ENCODE data around the gene MRPS33. TPM values are rescaled to one million over a fixed set of nuclear protein-coding genes. Genes with fewer than 3 reads are reported as not detected.

The MRPS33 gene
- total RNA-seq, 1 donor = 23.2 TPM

- DNase-seq (ENCODE audit: insufficient read length, low spot score, missing footprints) = no peak
- no peaks in the 10 kb centered on the region for H3K4me1 ChIP-seq (ENCODE audit: insufficient read depth, low read length)
- H3K79me2 ChIP-seq (ENCODE audit: insufficient read depth, low read length) = no peaks in the 10 kb centered on the region
- no peak overlapping the region for H3K4me3 ChIP-seq (ENCODE audit: insufficient read depth, low read length)
- H3K27ac ChIP-seq (ENCODE audit: low read depth, low read length) = no peak overlapping the region
- H2AFZ ChIP-seq (ENCODE audit: low read length) = no peak overlapping the region
- H3K36me3 ChIP-seq (ENCODE audit: insufficient read depth, low read length) = no peaks in the 10 kb centered on the region
- no peak for TF ChIP-seq CTCF (IDR thresholded peaks at IDR 0.05; ENCODE audit: extremely low read depth, low read depth, low read length)
- no peak overlapping the region for H3K4me2 ChIP-seq (ENCODE audit: insufficient read depth, low read length)
- no peaks in the 10 kb centered on the region for H4K20me1 ChIP-seq (ENCODE audit: insufficient read depth, low read length)
- H3K27me3 ChIP-seq (ENCODE audit: insufficient read depth, low read length) = no peaks in the 10 kb centered on the region
- peaks cover 2% of the 10 kb centered on the region for H3K9me3 ChIP-seq (ENCODE audit: low read depth, low read length)
Measured at GRCh38 chr7:140982508-140982907, 32.2 kb downstream of the MRPS33 start.

- H3K27me3 ChIP-seq (ENCODE audit: insufficient read depth, low read length) = no peaks in the 10 kb centered on the region
- H3K4me3 ChIP-seq (ENCODE audit: insufficient read depth, low read length) = no peak overlapping the region
- no peaks in the 10 kb centered on the region for H4K20me1 ChIP-seq (ENCODE audit: insufficient read depth, low read length)
- H3K9me3 ChIP-seq (ENCODE audit: low read depth, low read length) = peaks cover 2% of the 10 kb centered on the region
- no peak overlapping the region for H3K4me2 ChIP-seq (ENCODE audit: insufficient read depth, low read length)
- no peaks in the 10 kb centered on the region for H3K36me3 ChIP-seq (ENCODE audit: insufficient read depth, low read length)
- TF ChIP-seq CTCF (IDR thresholded peaks at IDR 0.05; ENCODE audit: extremely low read depth, low read depth, low read length) = no peak
- no peaks in the 10 kb centered on the region for H3K79me2 ChIP-seq (ENCODE audit: insufficient read depth, low read length)
- no peak overlapping the region for H3K27ac ChIP-seq (ENCODE audit: low read depth, low read length)
- H3K4me1 ChIP-seq (ENCODE audit: insufficient read depth, low read length) = no peaks in the 10 kb centered on the region
- DNase-seq (ENCODE audit: insufficient read length, low spot score, missing footprints) = no peak
- H2AFZ ChIP-seq (ENCODE audit: low read length) = no peak overlapping the region
Measured at GRCh38 chr7:140981951-140982350, 32.8 kb downstream of the MRPS33 start.

- no peaks in the 10 kb centered on the region for H3K79me2 ChIP-seq (ENCODE audit: insufficient read depth, low read length)
- no peaks in the 10 kb centered on the region for H4K20me1 ChIP-seq (ENCODE audit: insufficient read depth, low read length)
- DNase-seq (ENCODE audit: insufficient read length, low spot score, missing footprints) = no peak
- no peak overlapping the region for H2AFZ ChIP-seq (ENCODE audit: low read length)
- H3K27ac ChIP-seq (ENCODE audit: low read depth, low read length) = no peak overlapping the region
- no peak overlapping the region for H3K4me3 ChIP-seq (ENCODE audit: insufficient read depth, low read length)
- no peaks in the 10 kb centered on the region for H3K27me3 ChIP-seq (ENCODE audit: insufficient read depth, low read length)
- H3K4me1 ChIP-seq (ENCODE audit: insufficient read depth, low read length) = no peaks in the 10 kb centered on the region
- H3K4me2 ChIP-seq (ENCODE audit: insufficient read depth, low read length) = no peak overlapping the region
- no peak for TF ChIP-seq CTCF (IDR thresholded peaks at IDR 0.05; ENCODE audit: extremely low read depth, low read depth, low read length)
- no peaks in the 10 kb centered on the region for H3K9me3 ChIP-seq (ENCODE audit: low read depth, low read length)
- no peaks in the 10 kb centered on the region for H3K36me3 ChIP-seq (ENCODE audit: insufficient read depth, low read length)
Measured at GRCh38 chr7:140977741-140978140, 37.0 kb downstream of the MRPS33 start.

- Histone ChIP-seq H3K4me3 (ENCODE audit: insufficient read depth, low read length) (no peak overlapping the region), H3K27ac (ENCODE audit: low read depth, low read length) (no peak overlapping the region), H3K36me3 (ENCODE audit: insufficient read depth, low read length) (no peaks in the 10 kb centered on the region), H3K79me2 (ENCODE audit: insufficient read depth, low read length) (no peaks in the 10 kb centered on the region), H3K4me1 (ENCODE audit: insufficient read depth, low read length) (no peaks in the 10 kb centered on the region), H4K20me1 (ENCODE audit: insufficient read depth, low read length) (no peaks in the 10 kb centered on the region), H3K9me3 (ENCODE audit: low read depth, low read length) (no peaks in the 10 kb centered on the region), H3K27me3 (ENCODE audit: insufficient read depth, low read length) (no peaks in the 10 kb centered on the region), H3K4me2 (ENCODE audit: insufficient read depth, low read length) (no peak overlapping the region), H2AFZ (ENCODE audit: low read length) (no peak overlapping the region)
- DNase-seq (ENCODE audit: insufficient read length, low spot score, missing footprints) = no peak
- no peak for TF ChIP-seq CTCF (IDR thresholded peaks at IDR 0.05; ENCODE audit: extremely low read depth, low read depth, low read length)
Measured at GRCh38 chr7:140972876-140973829, 41.6 kb downstream of the MRPS33 start.
